ENCODE measurements around the gene TTC12. TPM values are rescaled to one million over a fixed set of nuclear protein-coding genes. Genes with fewer than 3 reads are reported as not detected.
A peak's percentile ranks its signal among the peaks of the same experiment; 100 is the strongest.

TTC12 gene
- polyA plus RNA-seq, 1 of the 3 experiments (the other 2 are of a cell fraction): 15.1 TPM

- Histone ChIP-seq H3K79me2 (ENCODE audit: insufficient read depth) (no peaks in the 10 kb centered on the region), H3K36me3 (replicated peaks in 1 of 2; ENCODE audit: control insufficient read depth in 1 of 2, insufficient read depth in 2 of 2, low read length in 1 of 2) (no peaks in the 10 kb centered on the region), H3K27me3 (ENCODE audit: insufficient read depth) (no peaks in the 10 kb centered on the region), H2AFZ (ENCODE audit: low read depth) (no peak overlapping the region), H3K4me1 (ENCODE audit: control insufficient read depth in 1 of 2, insufficient read depth in 2 of 2, low read depth in 1 of 2, low read length in 1 of 2) (peaks cover 0 to 30% of the 10 kb centered on the region in 2 experiments; a peak in 1 of 4 replicates), H3K9me2 (no peaks in the 10 kb centered on the region), H3K4me3 (ENCODE audit: low read depth in 2 of 2, low read length in 1 of 2) (no peak overlapping the region), H3K27ac (ENCODE audit: low read depth in 2 of 2, low read length in 1 of 2) (no peak overlapping the region; a peak in 1 of 4 replicates), H3K4me2 (no peak overlapping the region), H3F3A (replicated peaks; ENCODE audit: insufficient read depth) (no peaks in the 10 kb centered on the region), H3K9ac (no peak overlapping the region), H4K20me1 (ENCODE audit: insufficient read depth) (no peaks in the 10 kb centered on the region), H3K9me3 (no peaks in the 10 kb centered on the region)
- ChIA-PET CTCF (no interaction called here), POLR2A (interaction anchor here (0.8 kb wide), 1 partner anchor 86 kb away, joined by 3 read pairs; the partner anchor contains the start of gene TTC12)
- DNase-seq: no peak
- TF ChIP-seq EZH2phosphoT487 (IDR thresholded peaks at IDR 0.05; ENCODE audit: borderline replicate concordance, low read depth): no peak
- no peak for TF ChIP-seq NFIC (IDR thresholded peaks at IDR 0.05; ENCODE audit: borderline replicate concordance)
- TF ChIP-seq GABPA (IDR thresholded peaks at IDR 0.05; ENCODE audit: low read depth): no peak
- no peak for TF ChIP-seq RCOR1 (IDR thresholded peaks at IDR 0.05; ENCODE audit: low read length)
- no CpG with 5 or more reads among the region's 5 CpGs for WGBS (ENCODE audit: low lambda C conversion rate)
Measured at GRCh38 chr11:113400631-113401230, 86.3 kb downstream of the TTC12 start.

- Histone ChIP-seq H3K9me3 (no peaks in the 10 kb centered on the region), H4K20me1 (ENCODE audit: insufficient read depth) (no peaks in the 10 kb centered on the region), H3K9me2 (no peaks in the 10 kb centered on the region), H3K79me2 (ENCODE audit: insufficient read depth) (no peaks in the 10 kb centered on the region), H3F3A (replicated peaks; ENCODE audit: insufficient read depth) (no peaks in the 10 kb centered on the region), H3K4me3 (ENCODE audit: low read depth in 2 of 2, low read length in 1 of 2) (no peak overlapping the region), H2AFZ (ENCODE audit: low read depth) (no peak overlapping the region), H3K9ac (no peak overlapping the region), H3K27me3 (ENCODE audit: insufficient read depth) (no peaks in the 10 kb centered on the region), H3K27ac (ENCODE audit: low read depth in 2 of 2, low read length in 1 of 2) (peak overlapping the region in 1 of 2 experiments; percentile 28; a peak in 1 of 4 replicates), H3K4me2 (no peak overlapping the region), H3K4me1 (ENCODE audit: control insufficient read depth in 1 of 2, insufficient read depth in 2 of 2, low read depth in 1 of 2, low read length in 1 of 2) (peaks cover 0 to 35% of the 10 kb centered on the region in 2 experiments; a peak in 1 of 4 replicates), H3K36me3 (replicated peaks in 1 of 2; ENCODE audit: control insufficient read depth in 1 of 2, insufficient read depth in 2 of 2, low read length in 1 of 2) (no peaks in the 10 kb centered on the region)
- ChIA-PET POLR2A (interaction anchor here (0.8 kb wide), 1 partner anchor 87 kb away, joined by 3 read pairs; the partner anchor contains the start of gene TTC12), CTCF (interaction anchor here (1.0 kb wide), 1 partner anchor 11 kb away, joined by 3 read pairs; no protein-coding TSS in a partner anchor)
- peak; percentile 91 for DNase-seq
- no CpG with 5 or more reads among the region's 2 CpGs for WGBS (ENCODE audit: low lambda C conversion rate)
- TF ChIP-seq SIN3A (IDR thresholded peaks at IDR 0.05; ENCODE audit: borderline replicate concordance, low read depth, low read length) (no peak), NFIC (IDR thresholded peaks at IDR 0.05; ENCODE audit: borderline replicate concordance) (peak; percentile 27; the same call in 1 of the 2 replicates), IRF3 (IDR thresholded peaks at IDR 0.05; ENCODE audit: low read depth, low read length) (no peak), POLR2AphosphoS5 (IDR thresholded peaks at IDR 0.05; ENCODE audit: low read depth, low read length) (no peak), PBX3 (IDR thresholded peaks at IDR 0.05) (peak; percentile 39; the same call in 1 of the 2 replicates), JUND (IDR thresholded peaks at IDR 0.05) (no peak), TEAD4 (IDR thresholded peaks at IDR 0.05; ENCODE audit: borderline replicate concordance, insufficient read depth) (no peak), FOSL2 (IDR thresholded peaks at IDR 0.05; ENCODE audit: borderline replicate concordance, low read depth) (no peak), MAX (IDR thresholded peaks at IDR 0.05; ENCODE audit: low read depth) (peak; percentile 64), TAF1 (IDR thresholded peaks at IDR 0.05; ENCODE audit: borderline replicate concordance, low read depth, low read length) (no peak), ZBTB33 (IDR thresholded peaks at IDR 0.05; ENCODE audit: borderline replicate concordance, low read depth) (no peak), FOXJ3 (CRISPR knock-in tag; IDR thresholded peaks at IDR 0.05) (no peak), MXI1 (IDR thresholded peaks at IDR 0.05; ENCODE audit: low read depth, low read length) (peak; percentile 95), ELF1 (IDR thresholded peaks at IDR 0.05) (no peak), RFX5 (IDR thresholded peaks at IDR 0.05; ENCODE audit: low read length) (0 out of 2 replicates have a peak, but pooled peaks have one; percentile 50), REST (IDR thresholded peaks at IDR 0.05; ENCODE audit: low read depth, low read length) (no peak)
Measured at GRCh38 chr11:113401718-113402117, 87.3 kb downstream of the TTC12 start.
